ENCODE results near the gene LARGE2.
"Not testable (repeated sequence)": the region's sequence is repeated elsewhere in the genome, so short reads cannot be mapped to it uniquely, and the experiment has no call there.

LARGE2 gene

GRCh38 chr11:45894555-45895247 lies 27.8 kb upstream of the LARGE2 start:
- DNase-seq (ENCODE audit: low read depth, low spot score), result no peak
- no peak overlapping the region for H3K4me3 ChIP-seq (ENCODE audit: low read length)

- DNase-seq (ENCODE audit: low read depth, low spot score), result no peak
- no peak overlapping the region for H3K4me3 ChIP-seq (ENCODE audit: low read length)
Observed at GRCh38 chr11:45895553-45896259, 26.8 kb upstream of the LARGE2 start.

GRCh38 chr11:45896422-45896984 lies 26.0 kb upstream of the LARGE2 start:
- no peak overlapping the region for H3K4me3 ChIP-seq (ENCODE audit: low read length)
- no peak for DNase-seq (ENCODE audit: low read depth, low spot score)

GRCh38 chr11:45897556-45897955 lies 24.9 kb upstream of the LARGE2 start:
- no peak for DNase-seq (ENCODE audit: low read depth, low spot score)

GRCh38 chr11:45899086-45899447 lies 23.4 kb upstream of the LARGE2 start:
- DNase-seq (ENCODE audit: low read depth, low spot score), result no peak
- no peak overlapping the region for H3K4me3 ChIP-seq (ENCODE audit: low read length)

More at GRCh38 chr11:45897556-45897955, 24.9 kb upstream of the LARGE2 start:
- H3K4me3 ChIP-seq (ENCODE audit: low read length), result no peak overlapping the region

- peak overlapping the region; percentile 42 for H3K4me3 ChIP-seq (ENCODE audit: low read length)
- peak; percentile 53 for DNase-seq (ENCODE audit: low read depth, low spot score)
Observed at GRCh38 chr11:45899448-45900174, 22.8 kb upstream of the LARGE2 start.

GRCh38 chr11:45900175-45900800 lies 22.2 kb upstream of the LARGE2 start:
- H3K4me3 ChIP-seq (ENCODE audit: low read length); DNase-seq (ENCODE audit: low read depth, low spot score): not testable (repeated sequence)

- no peak overlapping the region for H3K4me3 ChIP-seq (ENCODE audit: low read length)
Observed at GRCh38 chr11:45900916-45901617, 21.4 kb upstream of the LARGE2 start.

GRCh38 chr11:45901626-45902025 lies 20.8 kb upstream of the LARGE2 start:
- H3K4me3 ChIP-seq (ENCODE audit: low read length), result no peak overlapping the region
- no peak for DNase-seq (ENCODE audit: low read depth, low spot score)

More at GRCh38 chr11:45900916-45901617, 21.4 kb upstream of the LARGE2 start:
- no peak for DNase-seq (ENCODE audit: low read depth, low spot score)

- no peak overlapping the region for H3K4me3 ChIP-seq (ENCODE audit: low read length)
- no peak for DNase-seq (ENCODE audit: low read depth, low spot score)
Observed at GRCh38 chr11:45902452-45903380, 19.7 kb upstream of the LARGE2 start.

- no peak for DNase-seq (ENCODE audit: low read depth, low spot score)
- H3K4me3 ChIP-seq (ENCODE audit: low read length), result no peak overlapping the region
Observed at GRCh38 chr11:45904309-45904915, 18.0 kb upstream of the LARGE2 start.

GRCh38 chr11:45905095-45905494 lies 17.4 kb upstream of the LARGE2 start:
- DNase-seq (ENCODE audit: low read depth, low spot score), result no peak
- no peak overlapping the region for H3K4me3 ChIP-seq (ENCODE audit: low read length)

- not testable (repeated sequence) for H3K4me3 ChIP-seq (ENCODE audit: low read length); DNase-seq (ENCODE audit: low read depth, low spot score)
Observed at GRCh38 chr11:45905576-45905975, 16.9 kb upstream of the LARGE2 start.

GRCh38 chr11:45906096-45906682 lies 16.3 kb upstream of the LARGE2 start:
- H3K4me3 ChIP-seq (ENCODE audit: low read length), result no peak overlapping the region
- DNase-seq (ENCODE audit: low read depth, low spot score), result no peak

- H3K4me3 ChIP-seq (ENCODE audit: low read length), result no peak within 1 kb of the TSS
- no peak for DNase-seq (ENCODE audit: low read depth, low spot score)
Observed at GRCh38 chr11:45906965-45907611, 15.4 kb upstream of the LARGE2 start, which contains the start of gene FREY1. Gene FREY1, minus strand, starts transcription at chr11:45907271. Its CDS starts 26 bp downstream, at chr11:45907245.

GRCh38 chr11:45907911-45908370 lies 14.5 kb upstream of the LARGE2 start:
- no peak for DNase-seq (ENCODE audit: low read depth, low spot score)
- H3K4me3 ChIP-seq (ENCODE audit: low read length), result no peak overlapping the region

All from Jurkat, Clone E6-1 (cell line).